ENCODE results near the gene RIOK1. TPM values are rescaled to one million over a fixed set of nuclear protein-coding genes. Genes with fewer than 3 reads are reported as not detected.

Gene RIOK1
- polyA plus RNA-seq, 1 experiment, result 12.1 TPM

DNA sequence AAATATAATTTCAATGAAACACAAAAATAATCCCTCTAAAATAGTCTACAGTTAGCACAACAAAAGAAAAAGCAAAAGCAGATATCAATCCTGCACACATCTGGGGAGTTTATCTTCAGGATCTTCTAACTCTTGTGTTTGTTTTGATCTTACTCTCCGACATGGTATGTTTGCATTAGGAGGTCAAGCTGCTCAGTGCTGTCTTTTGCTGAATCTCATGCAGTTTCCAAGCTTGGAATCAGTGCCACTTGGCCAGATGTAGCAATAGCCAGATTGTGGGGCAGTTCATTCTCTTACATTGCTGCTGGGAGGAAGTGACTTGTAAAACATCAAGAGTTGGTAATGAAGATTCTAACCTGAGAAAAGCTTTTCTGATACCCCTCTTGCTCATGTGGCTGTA is 29.5 kb downstream of the RIOK1 start:
- POLR2A ChIA-PET, result interaction anchor here (0.6 kb wide), 1 partner anchor 197 kb away, joined by 6 read pairs; no protein-coding TSS in a partner anchor
- H3K36me3 ChIP-seq (ENCODE audit: control insufficient read depth, insufficient read depth, low read length), result peaks cover 1% of the 10 kb centered on the region; the same call in 1 of the 2 replicates
- CTCF ChIA-PET, result interaction anchor here (1.5 kb wide), 1 partner anchor 196 kb away, joined by 3 read pairs; no protein-coding TSS in a partner anchor
- H3K4me3 ChIP-seq (ENCODE audit: low read depth, low read length), result no peak overlapping the region
- H3K27me3 ChIP-seq (ENCODE audit: control insufficient read depth, insufficient read depth, low read length), result no peaks in the 10 kb centered on the region
- no peak for DNase-seq (ENCODE audit: low read depth)
- TF ChIP-seq, protein P1, sequence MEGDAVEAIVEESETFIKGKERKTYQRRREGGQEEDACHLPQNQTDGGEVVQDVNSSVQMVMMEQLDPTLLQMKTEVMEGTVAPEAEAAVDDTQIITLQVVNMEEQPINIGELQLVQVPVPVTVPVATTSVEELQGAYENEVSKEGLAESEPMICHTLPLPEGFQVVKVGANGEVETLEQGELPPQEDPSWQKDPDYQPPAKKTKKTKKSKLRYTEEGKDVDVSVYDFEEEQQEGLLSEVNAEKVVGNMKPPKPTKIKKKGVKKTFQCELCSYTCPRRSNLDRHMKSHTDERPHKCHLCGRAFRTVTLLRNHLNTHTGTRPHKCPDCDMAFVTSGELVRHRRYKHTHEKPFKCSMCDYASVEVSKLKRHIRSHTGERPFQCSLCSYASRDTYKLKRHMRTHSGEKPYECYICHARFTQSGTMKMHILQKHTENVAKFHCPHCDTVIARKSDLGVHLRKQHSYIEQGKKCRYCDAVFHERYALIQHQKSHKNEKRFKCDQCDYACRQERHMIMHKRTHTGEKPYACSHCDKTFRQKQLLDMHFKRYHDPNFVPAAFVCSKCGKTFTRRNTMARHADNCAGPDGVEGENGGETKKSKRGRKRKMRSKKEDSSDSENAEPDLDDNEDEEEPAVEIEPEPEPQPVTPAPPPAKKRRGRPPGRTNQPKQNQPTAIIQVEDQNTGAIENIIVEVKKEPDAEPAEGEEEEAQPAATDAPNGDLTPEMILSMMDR (IDR thresholded peaks at IDR 0.05; ENCODE audit: insufficient read depth, low read depth, low read length), result no peak

DNA sequence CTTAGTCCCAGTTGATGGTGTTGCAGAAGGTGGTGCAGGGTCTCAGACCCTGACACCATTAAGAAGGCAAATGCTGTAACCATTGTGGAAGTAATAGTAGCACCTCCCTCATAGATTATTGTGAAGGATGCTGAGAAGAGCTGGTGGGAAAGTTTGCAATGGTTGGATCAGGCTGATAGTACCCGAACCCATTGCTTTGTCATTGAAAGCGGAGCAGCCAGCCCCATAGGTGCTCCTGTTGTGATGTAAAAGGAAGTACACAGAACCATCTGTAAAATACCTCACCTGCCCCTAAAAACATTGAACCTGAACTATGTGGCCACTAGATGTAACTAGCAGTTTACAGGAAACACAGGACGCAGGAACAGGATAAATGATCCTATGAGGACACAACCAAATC is 31.5 kb downstream of the RIOK1 start:
- POLR2A ChIA-PET, result no interaction called here
- TF ChIP-seq, protein P1 (IDR thresholded peaks at IDR 0.05; ENCODE audit: insufficient read depth, low read depth, low read length), result no peak
- CTCF ChIA-PET, result no interaction called here
- H3K36me3 ChIP-seq (ENCODE audit: control insufficient read depth, insufficient read depth, low read length), result peaks cover 1% of the 10 kb centered on the region; the same call in 1 of the 2 replicates
- H3K27me3 ChIP-seq (ENCODE audit: control insufficient read depth, insufficient read depth, low read length), result no peaks in the 10 kb centered on the region
- H3K4me3 ChIP-seq (ENCODE audit: low read depth, low read length), result no peak overlapping the region
- DNase-seq (ENCODE audit: low read depth), result no peak

DNA sequence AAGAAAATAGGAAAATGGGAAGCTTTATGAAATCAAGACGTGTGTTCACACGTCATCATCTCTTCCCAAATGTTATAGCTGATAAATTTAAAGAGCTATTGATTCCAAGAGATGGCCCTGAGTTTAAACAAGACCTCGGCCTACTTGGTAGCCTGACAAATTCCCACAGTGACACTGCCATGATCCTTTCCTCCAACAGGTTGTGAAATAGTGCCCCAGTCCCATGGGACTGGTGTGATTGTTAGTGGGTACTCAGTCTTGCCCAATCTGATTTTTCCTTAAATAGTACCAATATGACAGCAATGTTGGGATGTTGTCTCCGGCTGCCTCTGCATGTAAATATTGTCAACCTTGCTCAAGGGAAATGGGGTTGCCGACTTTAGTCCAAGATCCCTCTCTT is 34.5 kb downstream of the RIOK1 start:
- Histone ChIP-seq H3K27me3 (ENCODE audit: control insufficient read depth, insufficient read depth, low read length) (no peaks in the 10 kb centered on the region), H3K36me3 (ENCODE audit: control insufficient read depth, insufficient read depth, low read length) (no peaks in the 10 kb centered on the region), H3K4me3 (ENCODE audit: low read depth, low read length) (no peak overlapping the region)
- DNase-seq (ENCODE audit: low read depth), result no peak
- TF ChIP-seq, protein P1 (IDR thresholded peaks at IDR 0.05; ENCODE audit: insufficient read depth, low read depth, low read length), result no peak
- ChIA-PET CTCF (interaction anchor here (0.7 kb wide), 1 partner anchor 9 kb away, joined by 4 read pairs; no protein-coding TSS in a partner anchor), POLR2A (no interaction called here)

DNA sequence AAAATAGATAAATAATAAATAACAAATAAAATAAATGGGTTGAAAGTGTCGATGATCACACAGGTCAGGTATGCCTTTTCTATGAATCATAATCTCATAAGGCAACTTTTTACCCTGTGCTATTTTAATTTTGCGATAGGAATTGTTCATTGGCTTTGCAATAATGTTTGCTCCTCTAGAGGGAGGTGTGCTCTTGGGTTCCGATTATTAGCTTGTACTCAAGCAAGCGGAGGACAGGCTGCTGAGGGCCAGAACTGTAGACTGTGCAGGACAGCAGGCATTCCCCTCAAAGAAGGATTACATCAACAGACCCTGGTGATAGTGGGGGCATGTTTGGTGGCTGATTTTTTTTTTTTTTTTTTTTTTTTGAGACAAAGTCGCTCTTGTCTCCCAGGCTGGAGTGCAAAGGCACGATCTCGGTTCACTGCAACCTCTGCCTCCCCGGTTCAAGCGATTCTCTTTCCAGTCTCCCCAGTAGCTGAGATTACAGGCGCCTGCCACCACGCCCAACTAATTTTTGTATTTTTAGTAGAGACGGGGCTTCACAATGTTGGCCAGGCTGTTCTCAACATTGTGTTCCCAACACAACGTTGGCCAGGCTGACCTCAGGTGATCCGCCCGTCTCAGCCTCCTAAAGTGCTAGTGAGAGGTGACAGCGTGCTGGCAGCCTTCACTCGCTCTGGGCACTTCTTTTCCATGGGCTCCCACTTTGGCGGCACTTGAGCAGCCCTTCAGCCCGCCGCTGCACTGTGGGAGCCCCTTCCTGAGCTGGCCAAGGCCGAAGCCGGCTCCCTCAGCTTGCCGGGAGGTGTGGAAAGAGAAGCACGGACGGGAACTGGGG is 35.6 kb downstream of the RIOK1 start:
- CTCF ChIA-PET, result interaction anchor here (0.6 to 2.5 kb wide), 7 partner anchors 10 to 191 kb away, joined by 3 to 13 read pairs (median 3); no protein-coding TSS in a partner anchor
- Histone ChIP-seq H3K36me3 (ENCODE audit: control insufficient read depth, insufficient read depth, low read length) (no peaks in the 10 kb centered on the region), H3K27me3 (ENCODE audit: control insufficient read depth, insufficient read depth, low read length) (no peaks in the 10 kb centered on the region), H3K4me3 (ENCODE audit: low read depth, low read length) (no peak overlapping the region)
- POLR2A ChIA-PET, result no interaction called here
- TF ChIP-seq, protein P1 (IDR thresholded peaks at IDR 0.05; ENCODE audit: insufficient read depth, low read depth, low read length), result peak; percentile 45
- DNase-seq (ENCODE audit: low read depth), result no peak

DNA sequence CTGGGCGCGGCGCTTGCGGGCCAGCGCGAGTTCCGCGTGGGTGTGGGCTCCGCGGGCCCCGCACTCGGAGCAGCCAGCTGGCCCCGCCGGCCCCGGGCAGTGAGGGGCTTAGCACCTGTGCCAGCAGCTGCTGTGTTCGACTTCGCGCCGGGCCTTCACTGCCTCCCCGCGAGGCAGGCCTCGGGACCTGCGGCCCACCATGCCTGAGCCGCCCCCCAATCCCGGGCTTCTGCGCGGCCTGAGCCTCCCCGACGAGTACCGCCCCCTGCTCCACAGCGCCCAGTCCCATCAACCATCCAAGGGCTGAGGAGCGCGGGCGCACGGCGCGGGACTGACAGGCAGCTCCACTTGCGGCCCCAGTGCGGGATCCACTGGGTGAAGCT is 36.2 kb downstream of the RIOK1 start:
- TF ChIP-seq, protein P1 (IDR thresholded peaks at IDR 0.05; ENCODE audit: insufficient read depth, low read depth, low read length), result no peak
- no peaks in the 10 kb centered on the region for H3K27me3 ChIP-seq (ENCODE audit: control insufficient read depth, insufficient read depth, low read length)
- CTCF ChIA-PET, result interaction anchor here (1.6 to 2.5 kb wide), 3 partner anchors 121 to 190 kb away, joined by 3 to 13 read pairs (median 5); no protein-coding TSS in a partner anchor

More for the DNA sequence above, 36.2 kb downstream of the RIOK1 start:
- H3K36me3 ChIP-seq (ENCODE audit: control insufficient read depth, insufficient read depth, low read length), result no peaks in the 10 kb centered on the region
- H3K4me3 ChIP-seq (ENCODE audit: low read depth, low read length), result no peak overlapping the region
- POLR2A ChIA-PET, result interaction anchor here (0.5 kb wide), 1 partner anchor 887 kb away, joined by 3 read pairs; no protein-coding TSS in a partner anchor
- DNase-seq (ENCODE audit: low read depth), result no peak

Measured in BJ (cell line).